ENCODE data around the gene FAM25G.

GRCh38 chr10:47442351-47442750 is 49.1 kb downstream of the FAM25G start:
- TF ChIP-seq CTCF (conservative IDR thresholded peaks at IDR 0.05): no peak
- TF ChIP-seq ZFX (IDR thresholded peaks at IDR 0.05): no peak

Data from C4-2B (cell line).